H1 (cell line): ENCODE measurements around the gene P3H3. TPM values are rescaled to one million over a fixed set of nuclear protein-coding genes. Genes with fewer than 3 reads are reported as not detected.

Experiments
- CBX8 ChIP-seq: fragments of 300-800, 300-1000 bp; sonication (generic); IDR thresholded peaks from 2 replicates; pipeline ENCODE4 v1.7.1; 2016; ENCODE audit warnings: low read depth, low read length, borderline replicate concordance
- EGR1 ChIP-seq: IDR thresholded peaks from 2 replicates; pipeline ENCODE4 v1.6.1; 2011; ENCODE audit warnings: low read depth, low read length, borderline replicate concordance
- MAFK ChIP-seq: IDR thresholded peaks from 2 replicates; pipeline ENCODE4 v1.6.1; 2012; ENCODE audit warnings: low read depth, mild to moderate bottlenecking, improper control_type of control experiment, low read length
- POLR2AphosphoS5 ChIP-seq: IDR thresholded peaks from 2 replicates; pipeline ENCODE4 v1.6.1; 2011; ENCODE audit warnings: low read depth, low read length
- RFX5 ChIP-seq: IDR thresholded peaks from 2 replicates; pipeline ENCODE4 v1.6.1; 2011; ENCODE audit warnings: low read depth, low read length, improper control_type of control experiment, borderline replicate concordance
- RXRA ChIP-seq: IDR thresholded peaks from 2 replicates; pipeline ENCODE4 v1.6.1; 2011; ENCODE audit warnings: low read depth, mild to moderate bottlenecking, low read length, moderate library complexity; ENCODE audit not compliant: insufficient read depth
- SIRT6 ChIP-seq: IDR thresholded peaks from one replicate; pipeline ENCODE4 v1.7.1; 2012; ENCODE audit warnings: low read length, inconsistent platforms
- polyA plus RNA-seq, 7 experiments: library from polyadenylated mRNA; depleted of rRNA in 3 of 7; stranded (reverse) in 5 of 7; unstranded in 2 of 7; fragments of >200 nt in 5 of 7; fragments of 200-250 nt in 2 of 7; gene quantifications; 1 replicate in 5 of 7; 2 replicates in 1 of 7; 4 replicates in 1 of 7; pipeline versions ENCODE4 v1.2.1 to v1.2.3, GENCODE V29; 2011 to 2013; ENCODE audit warnings: missing spikeins in 2 of 7, mixed read lengths in 2 of 7
- total RNA-seq: library from RNA; stranded (reverse); fragmentation: NEBNext Ultra II Directional; extraction: Animal tissue kit (Norgen Biotek cat#: 25700); gene quantifications from 2 replicates; pipeline ENCODE4 v1.2.1, GENCODE V29; 2021

P3H3 gene
- total and polyA plus RNA-seq, 2 of the 8 experiments (the other 6 are each of a cell fraction or from before 2014, with no cell fraction given): 22.9 to 43.5 TPM

- TF ChIP-seq MAFK: no peak
- TF ChIP-seq RXRA: no peak
- no peak for TF ChIP-seq CBX8
- no peak for TF ChIP-seq SIRT6
- no peak for TF ChIP-seq EGR1
- no peak for TF ChIP-seq RFX5
- no peak for TF ChIP-seq POLR2AphosphoS5
- TF ChIP-seq, all 59 proteins: peak for 0
Measured at GRCh38 chr12:6834873-6835272, 6.7 kb downstream of the P3H3 start (continued).
